ENCODE measurements around the gene TMC8.

TMC8 gene, protein sequence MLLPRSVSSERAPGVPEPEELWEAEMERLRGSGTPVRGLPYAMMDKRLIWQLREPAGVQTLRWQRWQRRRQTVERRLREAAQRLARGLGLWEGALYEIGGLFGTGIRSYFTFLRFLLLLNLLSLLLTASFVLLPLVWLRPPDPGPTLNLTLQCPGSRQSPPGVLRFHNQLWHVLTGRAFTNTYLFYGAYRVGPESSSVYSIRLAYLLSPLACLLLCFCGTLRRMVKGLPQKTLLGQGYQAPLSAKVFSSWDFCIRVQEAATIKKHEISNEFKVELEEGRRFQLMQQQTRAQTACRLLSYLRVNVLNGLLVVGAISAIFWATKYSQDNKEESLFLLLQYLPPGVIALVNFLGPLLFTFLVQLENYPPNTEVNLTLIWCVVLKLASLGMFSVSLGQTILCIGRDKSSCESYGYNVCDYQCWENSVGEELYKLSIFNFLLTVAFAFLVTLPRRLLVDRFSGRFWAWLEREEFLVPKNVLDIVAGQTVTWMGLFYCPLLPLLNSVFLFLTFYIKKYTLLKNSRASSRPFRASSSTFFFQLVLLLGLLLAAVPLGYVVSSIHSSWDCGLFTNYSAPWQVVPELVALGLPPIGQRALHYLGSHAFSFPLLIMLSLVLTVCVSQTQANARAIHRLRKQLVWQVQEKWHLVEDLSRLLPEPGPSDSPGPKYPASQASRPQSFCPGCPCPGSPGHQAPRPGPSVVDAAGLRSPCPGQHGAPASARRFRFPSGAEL

DNA sequence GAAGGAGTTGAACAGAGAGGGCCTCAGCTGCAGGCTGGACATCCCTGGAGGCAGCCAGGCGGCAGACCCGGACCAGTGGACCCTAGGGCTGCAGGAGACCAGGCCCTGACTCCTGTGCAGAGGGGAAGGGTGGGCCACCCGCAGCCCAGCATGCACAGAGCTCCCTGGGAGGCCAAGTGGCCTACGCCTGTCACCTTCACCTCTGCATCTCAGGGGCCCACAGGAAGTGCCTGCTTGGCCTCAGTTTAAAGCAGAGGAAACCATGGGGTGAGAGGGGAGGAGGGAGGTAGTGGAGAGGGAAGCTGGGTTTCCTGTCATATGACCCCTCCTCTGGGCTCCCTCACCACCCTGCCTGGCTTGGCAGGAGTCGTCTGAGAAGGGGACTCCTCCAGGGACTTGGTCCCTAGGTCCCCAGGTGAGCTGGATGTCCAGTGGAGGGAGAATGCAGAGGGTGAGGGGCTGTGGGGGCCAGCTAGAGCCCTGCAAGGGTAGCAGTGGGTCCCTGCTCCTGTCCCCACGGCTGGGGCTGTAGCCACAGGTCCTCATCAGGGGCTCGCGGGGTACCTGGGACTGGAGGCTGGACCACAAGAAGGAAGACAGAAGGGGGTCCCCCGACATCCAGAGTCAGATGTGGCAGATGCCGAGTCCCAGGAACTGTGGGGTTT lies at the start of gene TMC8:
TSS of gene TMC8 (plus strand) at position 335 of the 665 bp plus-strand sequence. CDS start 818 bp downstream, outside the sequence.
- DNase-seq = peak; percentile 96

- DNase-seq = no peak
Measured at GRCh38 chr17:78081551-78081950, 49.0 kb upstream of the TMC8 start.

DNA sequence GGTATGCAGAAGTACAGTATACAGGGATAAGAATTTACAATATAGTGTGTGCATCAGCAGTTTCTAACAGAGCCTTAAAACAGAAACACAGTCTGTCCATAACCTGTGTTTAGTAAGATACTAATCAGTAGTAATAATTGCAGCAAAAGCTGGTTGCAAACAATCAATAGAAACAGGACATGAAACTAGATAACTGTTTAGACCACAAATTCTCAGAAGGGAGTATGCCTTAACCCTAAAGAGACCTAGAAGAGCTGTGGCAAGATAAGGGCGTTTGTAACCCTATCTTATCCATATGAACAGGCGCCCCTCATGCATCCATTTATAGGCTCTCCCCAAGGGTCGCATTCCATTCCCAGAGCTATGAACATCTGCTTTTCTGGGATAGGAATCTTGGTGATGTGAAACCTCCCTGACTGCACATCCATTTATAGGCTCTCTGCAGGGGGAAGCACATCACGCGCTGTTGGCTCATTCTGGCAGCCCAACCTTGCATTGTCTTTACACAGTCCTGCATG lies 48.2 kb upstream of the TMC8 start:
- peak; percentile 77 for DNase-seq

DNA sequence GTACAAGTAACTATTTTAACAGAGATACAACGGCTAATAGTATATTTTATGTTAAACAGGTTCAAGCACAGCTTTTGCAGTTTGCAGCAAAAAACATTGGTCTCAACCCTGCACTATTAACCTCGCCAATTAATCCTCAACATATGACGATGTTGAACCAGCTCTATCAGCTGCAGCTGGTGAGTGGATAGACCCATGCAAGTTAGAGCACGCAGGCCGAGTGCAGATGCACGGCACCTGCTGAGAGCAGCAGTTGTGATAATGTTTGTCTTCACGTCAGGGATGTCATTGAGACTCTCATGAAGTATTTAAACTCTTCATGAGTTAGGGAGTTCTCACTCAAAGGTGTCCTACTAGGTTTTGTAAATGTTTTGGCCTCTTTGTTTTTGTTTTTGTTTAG lies 47.6 kb upstream of the TMC8 start:
- no peak for DNase-seq

GRCh38 chr17:78086740-78087139 lies 43.8 kb upstream of the TMC8 start:
- no peak for DNase-seq

DNA sequence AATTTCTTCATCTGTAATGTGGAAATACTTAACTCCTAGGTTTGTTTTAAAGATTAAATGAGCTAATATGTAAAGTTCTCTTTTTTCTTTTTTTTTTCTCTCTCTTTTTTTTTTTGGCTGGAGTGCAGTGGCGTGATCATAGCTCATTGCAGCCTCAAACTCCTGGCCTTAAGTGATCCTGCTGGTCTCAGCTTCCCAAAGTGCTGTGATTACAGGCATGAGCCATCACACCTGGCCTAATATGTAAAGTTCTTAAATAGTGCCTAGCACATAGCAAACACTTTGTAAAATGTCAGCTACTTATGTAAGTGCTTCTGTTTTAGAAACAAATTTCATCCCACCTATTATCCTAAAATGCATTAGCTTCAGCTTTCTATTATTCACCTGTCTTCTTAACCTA lies 42.0 kb upstream of the TMC8 start:
- DNase-seq = no peak

GRCh38 chr17:78089576-78090281 lies 40.8 kb upstream of the TMC8 start:
- DNase-seq = no peak

DNA sequence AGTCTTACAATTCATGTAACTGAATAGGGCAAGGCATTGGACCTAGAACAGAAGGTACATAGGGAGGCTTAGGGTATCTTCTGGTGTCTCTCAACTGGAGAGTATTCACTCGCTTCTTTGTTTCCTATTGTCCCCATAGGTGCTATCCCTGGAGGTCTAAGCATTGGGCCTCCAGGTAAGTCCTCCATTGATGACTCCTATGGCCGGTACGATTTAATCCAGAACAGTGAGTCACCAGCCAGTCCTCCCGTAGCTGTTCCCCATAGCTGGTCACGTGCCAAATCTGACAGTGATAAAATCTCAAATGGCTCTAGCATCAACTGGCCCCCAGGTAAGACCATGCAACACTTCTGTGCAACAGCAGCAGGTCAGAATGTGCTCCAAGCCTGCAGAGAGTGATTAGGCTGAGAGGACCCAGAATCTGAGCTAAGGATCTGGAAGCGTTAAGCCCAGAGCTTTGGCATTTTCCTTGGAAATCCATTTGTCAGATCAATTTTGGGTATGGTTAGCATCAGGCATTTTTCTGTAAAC lies 37.7 kb upstream of the TMC8 start:
- no peak for DNase-seq

DNA sequence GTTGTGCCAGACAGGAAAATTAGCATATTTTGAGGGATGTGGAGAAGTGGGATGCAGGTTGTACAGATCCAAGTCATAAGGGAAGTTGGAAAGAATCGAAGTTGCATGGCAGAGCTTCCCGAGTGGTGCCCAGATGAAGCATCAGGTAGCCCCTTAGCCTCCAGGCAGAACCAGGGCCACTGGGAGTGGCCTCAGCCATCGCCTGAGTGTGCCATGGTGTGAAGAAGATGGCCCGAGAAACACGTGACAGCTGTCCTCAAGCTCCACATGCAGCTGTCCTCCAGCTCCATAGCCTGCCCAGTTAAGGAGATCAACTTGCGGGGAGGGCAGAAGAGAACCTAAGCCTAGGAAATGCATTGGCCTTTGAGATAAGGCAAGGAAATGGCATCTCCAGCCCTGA lies 35.5 kb upstream of the TMC8 start:
- no peak for DNase-seq

DNA sequence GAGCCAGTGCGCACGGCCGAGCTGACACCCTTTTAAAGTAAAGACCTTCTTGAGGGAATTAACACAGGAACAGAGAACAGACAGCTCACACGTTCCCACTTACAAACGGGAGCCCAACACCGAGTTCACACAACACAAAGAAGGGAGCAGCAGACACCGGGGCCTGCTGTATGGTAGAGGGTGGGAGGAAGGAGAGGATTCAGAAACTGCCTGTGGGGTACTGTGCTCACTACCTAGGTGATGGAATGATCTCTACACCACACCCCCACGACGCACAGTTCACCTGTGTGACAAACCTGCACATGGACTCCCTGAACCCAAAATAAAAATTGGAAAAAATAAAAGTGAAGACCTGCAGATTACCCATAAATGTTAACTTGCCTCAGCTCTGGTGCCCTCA lies 34.5 kb upstream of the TMC8 start:
- no peak for DNase-seq

- DNase-seq = no peak
Measured at GRCh38 chr17:78101112-78101511, 29.5 kb upstream of the TMC8 start.

DNA sequence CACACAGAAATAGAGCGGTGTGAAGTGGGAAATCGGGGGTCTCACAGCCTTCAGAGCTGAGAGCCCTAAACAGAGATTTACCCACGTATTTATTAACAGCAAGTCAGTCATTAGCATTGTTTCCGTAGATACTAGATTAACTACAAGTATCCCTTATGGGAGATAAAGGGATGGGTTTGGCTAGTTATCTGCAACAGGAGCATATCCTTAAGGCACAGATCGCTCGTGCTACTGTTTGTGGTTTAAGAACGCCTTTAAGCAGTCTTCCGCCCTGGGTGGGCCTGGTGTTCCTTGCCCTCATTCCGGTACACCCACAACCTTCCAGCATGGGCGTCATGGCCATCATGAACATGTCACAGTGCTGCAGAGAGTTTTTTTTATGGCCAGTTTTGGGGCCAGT lies 29.0 kb upstream of the TMC8 start:
- DNase-seq = no peak

GRCh38 chr17:78103311-78103710 lies 27.3 kb upstream of the TMC8 start:
- no peak for DNase-seq

DNA sequence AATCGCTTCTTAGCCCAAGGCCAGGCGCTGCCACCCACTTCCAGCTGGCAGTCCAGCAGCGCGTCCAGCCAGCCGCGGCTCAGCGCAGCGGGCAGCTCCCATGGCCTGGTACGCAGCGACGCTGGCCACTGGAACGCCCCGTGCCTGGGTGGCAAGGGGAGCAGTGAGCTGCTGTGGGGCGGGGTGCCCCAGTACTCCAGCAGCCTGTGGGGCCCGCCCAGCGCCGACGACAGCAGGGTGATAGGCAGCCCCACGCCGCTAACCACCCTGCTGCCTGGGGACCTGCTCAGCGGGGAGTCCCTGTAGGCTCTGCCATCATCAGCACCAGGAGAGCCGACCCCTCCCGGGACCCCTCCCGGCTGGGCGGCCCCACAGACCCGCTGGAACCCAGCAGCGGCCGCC lies 26.0 kb upstream of the TMC8 start:
- DNase-seq = no peak

- DNase-seq = no peak
Measured at GRCh38 chr17:78105101-78105500, 25.5 kb upstream of the TMC8 start.

DNA sequence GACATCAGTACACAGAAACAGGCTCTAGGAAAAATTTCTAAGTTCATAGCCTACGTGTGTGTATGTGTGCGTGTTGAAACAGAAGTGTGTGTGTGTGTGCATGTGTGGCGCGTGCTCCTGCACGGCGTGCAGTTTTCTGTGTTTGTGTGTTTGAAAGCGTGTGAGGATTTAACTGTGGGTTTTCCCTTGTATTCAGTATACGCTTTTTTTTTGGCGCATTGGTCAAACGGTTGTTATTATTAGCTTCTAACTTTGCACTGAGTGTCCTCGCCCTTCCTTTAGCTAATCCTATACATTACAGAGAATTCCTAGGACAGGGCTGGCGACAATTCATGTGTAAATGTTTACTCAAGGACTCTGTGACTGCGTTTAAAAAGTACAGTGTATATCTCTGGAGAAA lies 25.0 kb upstream of the TMC8 start:
- no peak for DNase-seq

DNA sequence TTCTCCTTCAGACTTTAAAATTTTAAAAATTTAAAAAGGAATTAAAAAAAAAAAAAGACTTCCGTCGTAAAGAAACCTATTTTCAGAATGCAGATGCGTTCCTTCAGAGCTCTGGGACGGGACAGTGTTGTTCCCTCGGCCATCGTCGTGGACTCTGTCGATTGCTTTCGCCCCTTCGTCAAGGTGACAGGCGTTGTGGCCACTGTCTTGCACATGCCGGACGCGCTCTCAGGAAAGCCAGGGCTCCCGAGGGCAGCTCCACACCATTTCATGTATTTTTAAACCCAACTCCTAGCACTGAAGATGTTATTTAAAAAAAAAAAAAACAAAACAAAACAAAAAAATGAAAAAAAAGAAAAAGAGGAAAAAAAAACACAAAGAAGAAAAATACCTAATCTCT lies 24.4 kb upstream of the TMC8 start:
- DNase-seq = no peak

DNA sequence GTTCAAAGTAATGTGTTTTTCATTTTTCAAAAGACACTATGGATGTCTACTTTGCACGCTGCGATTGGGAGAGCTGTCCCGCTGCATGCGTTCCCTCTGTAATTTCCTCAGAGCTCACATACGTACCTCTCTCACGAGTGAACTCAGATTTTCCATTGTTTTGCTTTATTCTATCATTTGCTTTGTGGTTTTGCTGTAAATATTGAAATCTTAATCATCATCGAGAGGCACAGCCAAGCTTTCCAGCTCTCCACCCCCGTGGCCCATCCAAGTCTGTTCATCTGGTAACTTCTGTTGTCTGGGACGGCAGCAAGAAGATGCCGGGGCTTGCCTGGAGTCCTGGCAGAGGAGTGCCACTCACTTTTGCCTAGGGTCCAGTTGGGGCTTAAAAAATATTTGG lies 23.1 kb upstream of the TMC8 start:
- DNase-seq = no peak

- no peak for DNase-seq
Measured at GRCh38 chr17:78107976-78108725, 22.4 kb upstream of the TMC8 start.

DNA sequence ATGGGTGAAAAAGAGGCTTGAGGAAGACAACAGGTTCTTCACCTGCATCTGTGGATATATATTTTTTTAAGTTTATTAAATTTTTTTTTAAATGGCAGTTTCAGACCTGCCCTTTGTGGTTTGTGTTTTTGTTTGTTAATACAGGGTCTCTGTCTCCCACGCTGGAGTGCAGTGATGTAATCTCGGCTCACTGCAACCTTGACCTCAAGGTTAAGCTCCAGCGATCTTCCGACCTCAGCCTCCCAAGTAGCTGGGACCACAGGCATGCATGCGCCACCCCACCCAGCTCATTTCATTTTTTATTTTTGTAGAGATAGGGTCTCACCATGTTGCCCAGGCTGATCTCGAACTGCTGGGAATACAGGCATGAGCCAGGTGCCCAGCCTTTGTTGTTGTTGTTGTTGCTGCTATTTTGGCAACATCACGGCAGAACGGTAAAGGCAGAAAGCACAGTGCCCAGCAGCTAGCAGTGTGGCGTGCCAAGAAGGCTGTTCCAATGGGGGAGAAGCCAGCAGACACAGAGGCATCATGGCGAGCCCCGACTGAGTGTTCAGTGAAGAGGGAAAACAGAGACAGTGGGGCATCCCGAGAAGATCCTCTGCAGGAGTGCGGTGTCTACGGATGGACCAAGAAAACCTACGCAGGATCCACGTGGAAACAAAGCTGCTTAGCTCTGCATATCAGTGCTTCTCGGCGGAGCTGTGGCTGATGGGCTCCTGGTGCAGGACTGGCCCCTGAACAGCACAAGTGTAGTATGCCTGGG lies 21.7 kb upstream of the TMC8 start:
- no peak for DNase-seq

- DNase-seq = no peak
Measured at GRCh38 chr17:78109489-78109761, 21.1 kb upstream of the TMC8 start.

Data from hematopoietic multipotent progenitor cell treated with erythropoietin and hydrocortisone succinate and interleukin-3 and kit ligand, for 4 days (in vitro differentiated cells).